H1 (cell line): ENCODE measurements around the gene ARHGEF28. TPM values are rescaled to one million over a fixed set of nuclear protein-coding genes. Genes with fewer than 3 reads are reported as not detected.

Experiments used
- CTCF ChIA-PET: fragments of 300-600 bp; sonication (Branson Sonifier 250); formaldehyde crosslinking; loops from one replicate; lab custom pipeline; 2021; ENCODE audit not compliant: partially characterized antibody; lab: Charles Lee
- POLR2A ChIA-PET: fragments of 300-600 bp; sonication (Branson Sonifier 250); formaldehyde crosslinking; loops from one replicate; lab custom pipeline; 2021; ENCODE audit warnings: inconsistent platforms; ENCODE audit not compliant: partially characterized antibody; lab: Charles Lee
- DNase-seq, 2 experiments: peaks; one replicate each; pipeline versions ENCODE4 v3.0.0 to v3.0.0-alpha.2; 2010 to 2022; ENCODE audit warnings: low spot score in 2 of 2, low read depth in 1 of 2, mixed read lengths in 1 of 2
- FAIRE-seq: peaks from 2 replicates; lab custom pipeline; 2011; peaks lifted over from hg19 to GRCh38; lab: Jason Lieb, UNC
- H2AFZ ChIP-seq: 2 replicates; pipeline ENCODE4 v1.8.1; 2012; ENCODE audit warnings: low read length, inconsistent platforms
- H2AK5ac ChIP-seq: 2 replicates; pipeline ENCODE4 v1.6.1; 2013; ENCODE audit warnings: low read depth, low read length
- H2BK120ac ChIP-seq: replicated peaks from 2 replicates; pipeline ENCODE3; 2013; ENCODE audit warnings: low read depth, low read length, inconsistent platforms
- H2BK12ac ChIP-seq: 2 replicates; pipeline ENCODE4 v1.6.1; 2013; ENCODE audit warnings: low read depth, low read length
- H2BK15ac ChIP-seq: 2 replicates; pipeline ENCODE4 v1.6.1; 2013; ENCODE audit warnings: low read length
- H2BK20ac ChIP-seq: 2 replicates; pipeline ENCODE4 v1.6.1; 2013; ENCODE audit warnings: low read length
- H2BK5ac ChIP-seq: 2 replicates; pipeline ENCODE4 v1.6.1; 2013; ENCODE audit warnings: low read depth, low read length
- H3K14ac ChIP-seq: 2 replicates; pipeline ENCODE4 v1.6.1; 2013; ENCODE audit warnings: inconsistent platforms; ENCODE audit not compliant: insufficient read length
- H3K18ac ChIP-seq: 2 replicates; pipeline ENCODE4 v1.6.1; 2013; ENCODE audit warnings: low read length; ENCODE audit errors: extremely low read depth
- H3K23ac ChIP-seq: 2 replicates; pipeline ENCODE4 v1.6.1; 2013; ENCODE audit warnings: inconsistent platforms; ENCODE audit not compliant: insufficient read length
- H3K23me2 ChIP-seq: 2 replicates; pipeline ENCODE4 v1.6.1; 2013; ENCODE audit warnings: low read depth, low read length
- H3K27ac ChIP-seq: 2 replicates; pipeline ENCODE4 v1.6.1; 2011; ENCODE audit warnings: low read depth, low read length, inconsistent platforms
- H3K27me3 ChIP-seq, 4 experiments: replicated peaks in 1 of 4; 1 replicate in 1 of 4; 2 replicates in 3 of 4; pipeline versions ENCODE4 v1.6.1 to v1.8.1; 2011 to 2013; ENCODE audit warnings: low read length in 3 of 4, mild to moderate bottlenecking in 3 of 4, inconsistent platforms in 2 of 4, mixed read lengths in 2 of 4, moderate library complexity in 1 of 4; ENCODE audit not compliant: control insufficient read depth in 3 of 4, insufficient read depth in 3 of 4; ENCODE audit errors: extremely low read depth in 1 of 4
- H3K36me3 ChIP-seq, 4 experiments: 2 replicates each; pipeline versions ENCODE4 v1.6.1 to v1.8.1; 2011 to 2013; ENCODE audit warnings: mild to moderate bottlenecking in 4 of 4, low read length in 3 of 4, moderate library complexity in 2 of 4, control low read depth in 1 of 4, inconsistent platforms in 1 of 4; ENCODE audit not compliant: insufficient read depth in 4 of 4, control insufficient read depth in 2 of 4
- H3K4ac ChIP-seq: replicated peaks from 2 replicates; pipeline ENCODE3; 2013; ENCODE audit warnings: low read length, low read depth, mixed read lengths, inconsistent platforms; ENCODE audit not compliant: insufficient read length
- H3K4me1 ChIP-seq, 4 experiments: replicated peaks in 1 of 4; 1 replicate in 1 of 4; 2 replicates in 3 of 4; pipeline versions ENCODE4 v1.6.1 to v1.8.1; 2011 to 2013; ENCODE audit warnings: low read length in 3 of 4, inconsistent platforms in 2 of 4, mixed read lengths in 1 of 4; ENCODE audit not compliant: insufficient read depth in 4 of 4, control insufficient read depth in 3 of 4
- H3K4me2 ChIP-seq, 2 experiments: 2 replicates each; pipeline versions ENCODE4 v1.6.1 to v1.8.1; 2011 to 2013; ENCODE audit warnings: low read depth in 2 of 2, low read length in 2 of 2, control low read depth in 1 of 2, inconsistent platforms in 1 of 2, mild to moderate bottlenecking in 1 of 2; ENCODE audit not compliant: insufficient read depth in 1 of 2
- H3K4me3 ChIP-seq, 4 experiments: fragments of 200-600, 300-600 bp in 1 of 4; sonication (generic), shearing (Covaris generic), sonication (Bioruptor Twin) in 1 of 4; 2 replicates each; pipeline versions ENCODE4 v1.5.1 to v1.8.1; 2011 to 2016; ENCODE audit warnings: low read length in 4 of 4, low read depth in 3 of 4, control low read depth in 2 of 4, inconsistent platforms in 2 of 4, mild to moderate bottlenecking in 2 of 4, mixed read lengths in 1 of 4, moderate library complexity in 1 of 4; ENCODE audit not compliant: insufficient read depth in 2 of 4; ENCODE audit errors: extremely low read depth in 1 of 4
- H3K56ac ChIP-seq: replicated peaks from 2 replicates; pipeline ENCODE3; 2013; ENCODE audit warnings: low read depth, mild to moderate bottlenecking, mixed read lengths, low read length, inconsistent platforms; ENCODE audit not compliant: insufficient read length
- H3K79me1 ChIP-seq: 2 replicates; pipeline ENCODE4 v1.6.1; 2013; ENCODE audit warnings: low read depth, low read length, control low read depth
- H3K79me2 ChIP-seq, 2 experiments: 2 replicates each; pipeline versions ENCODE4 v1.6.1 to v1.8.1; 2012 to 2013; ENCODE audit warnings: low read length in 2 of 2, mild to moderate bottlenecking in 2 of 2, inconsistent platforms in 1 of 2; ENCODE audit not compliant: insufficient read depth in 2 of 2, control insufficient read depth in 1 of 2
- H3K9ac ChIP-seq, 4 experiments: replicated peaks in 1 of 4; 1 replicate in 1 of 4; 2 replicates in 3 of 4; pipeline versions ENCODE4 v1.6.1 to v1.8.1; 2011 to 2013; ENCODE audit warnings: low read depth in 3 of 4, low read length in 3 of 4, control low read depth in 2 of 4, mild to moderate bottlenecking in 2 of 4, moderate library complexity in 2 of 4, inconsistent platforms in 1 of 4; ENCODE audit errors: extremely low read depth in 1 of 4
- H3K9me3 ChIP-seq, 2 experiments: 2 replicates each; pipeline versions ENCODE4 v1.6.1 to v1.8.1; 2012 to 2013; ENCODE audit warnings: mild to moderate bottlenecking in 2 of 2, moderate library complexity in 2 of 2, control low read depth in 1 of 2, inconsistent platforms in 1 of 2, low read depth in 1 of 2, low read length in 1 of 2, mixed read lengths in 1 of 2; ENCODE audit not compliant: insufficient read depth in 2 of 2
- H4K20me1 ChIP-seq, 2 experiments: replicated peaks in 1 of 2; 2 replicates each; pipeline versions ENCODE3 to v1.8.1; 2011 to 2013; ENCODE audit warnings: inconsistent platforms in 2 of 2, low read length in 2 of 2, mild to moderate bottlenecking in 1 of 2; ENCODE audit not compliant: insufficient read depth in 2 of 2, control insufficient read depth in 1 of 2
- H4K5ac ChIP-seq: 2 replicates; pipeline ENCODE4 v1.6.1; 2013; ENCODE audit warnings: low read length, low read depth, mixed read lengths, inconsistent platforms; ENCODE audit not compliant: insufficient read length
- H4K8ac ChIP-seq: 2 replicates; pipeline ENCODE4 v1.8.0; 2013; ENCODE audit warnings: mild to moderate bottlenecking, moderate library complexity, low read length, inconsistent platforms; ENCODE audit not compliant: insufficient read depth; ENCODE audit errors: extremely low read depth
- H4K91ac ChIP-seq: replicated peaks from 2 replicates; pipeline ENCODE3; 2013; ENCODE audit warnings: low read length, mixed read lengths, inconsistent platforms; ENCODE audit not compliant: insufficient read length
- MAFK ChIP-seq: IDR thresholded peaks from 2 replicates; pipeline ENCODE4 v1.6.1; 2012; ENCODE audit warnings: low read depth, mild to moderate bottlenecking, improper control_type of control experiment, low read length
- SIN3A ChIP-seq, 2 experiments: IDR thresholded peaks in 1 of 2; conservative IDR thresholded peaks in 1 of 2; 2 replicates each; pipeline ENCODE4 v1.6.1; 2011 to 2012; ENCODE audit warnings: low read length in 2 of 2, improper control_type of control experiment in 1 of 2, low read depth in 1 of 2, mild to moderate bottlenecking in 1 of 2
- TBP ChIP-seq: IDR thresholded peaks from 2 replicates; pipeline ENCODE4 v1.6.1; 2011; ENCODE audit warnings: low read depth, low read length, improper control_type of control experiment
- WGBS, 2 experiments: shearing (Covaris generic) in 1 of 2; methylation state at CpG; one replicate each; pipeline versions ENCODE4 v1.1.6 to v1.1.7; 2013 to 2015; ENCODE audit warnings: low lambda C conversion rate in 2 of 2, mixed read lengths in 2 of 2, inconsistent platforms in 1 of 2, low coverage in 1 of 2, missing lambda C conversion rate in 1 of 2; ENCODE audit not compliant: insufficient replicate concordance in 2 of 2, insufficient coverage in 1 of 2, insufficient read length in 1 of 2; ENCODE audit errors: extremely low coverage in 1 of 2, missing lambda C conversion rate in 1 of 2; 5-methylcytosine and 5-hydroxymethylcytosine counted together
- polyA plus RNA-seq, 7 experiments: library from polyadenylated mRNA; depleted of rRNA in 3 of 7; stranded (reverse) in 5 of 7; unstranded in 2 of 7; fragments of >200 nt in 5 of 7; fragments of 200-250 nt in 2 of 7; gene quantifications; 1 replicate in 5 of 7; 2 replicates in 1 of 7; 4 replicates in 1 of 7; pipeline versions ENCODE4 v1.2.1 to v1.2.3, GENCODE V29; 2011 to 2013; ENCODE audit warnings: missing spikeins in 2 of 7, mixed read lengths in 2 of 7
- total RNA-seq: library from RNA; stranded (reverse); fragmentation: NEBNext Ultra II Directional; extraction: Animal tissue kit (Norgen Biotek cat#: 25700); gene quantifications from 2 replicates; pipeline ENCODE4 v1.2.1, GENCODE V29; 2021

The ARHGEF28 gene
- total and polyA plus RNA-seq, 2 of the 8 experiments (the other 6 are each of a cell fraction or from before 2014, with no cell fraction given): 0.33 to 1.0 TPM

DNA sequence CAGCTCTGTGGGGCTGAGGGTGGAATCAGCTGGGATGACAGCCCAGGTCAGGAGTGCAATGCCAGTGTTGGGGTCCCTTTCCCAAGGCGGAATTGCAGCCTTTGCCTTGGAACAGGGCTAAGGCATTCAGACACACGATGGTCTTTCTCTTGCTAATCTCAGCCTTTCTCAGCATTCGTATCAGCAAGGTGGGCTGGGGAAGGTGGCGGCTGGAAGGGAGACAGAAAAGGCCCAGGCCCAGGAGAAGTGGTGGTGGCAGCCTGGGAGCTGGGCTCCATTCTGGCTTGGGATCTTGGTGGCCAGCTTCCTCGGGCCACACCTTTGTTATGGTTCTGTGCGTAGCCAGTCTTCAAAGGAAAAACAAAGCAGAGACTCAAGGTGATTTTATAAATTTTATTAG is 1.1 kb upstream of the ARHGEF28 start:
- no peak for DNase-seq
- Histone ChIP-seq H3K9ac (no peak overlapping the region), H3K18ac (no peak overlapping the region), H2BK15ac (no peak overlapping the region), H4K5ac (no peak overlapping the region), H2AK5ac (no peak overlapping the region), H3K4me3 (no peak overlapping the region), H3K4me1 (peaks cover 0 to 11% (median 1%) of the 10 kb centered on the region in 4 experiments; a peak in 2 of 7 replicates), H3K79me1 (no peaks in the 10 kb centered on the region), H3K36me3 (no peaks in the 10 kb centered on the region), H4K20me1 (no peaks in the 10 kb centered on the region), H3K9me3 (no peaks in the 10 kb centered on the region), H2BK12ac (no peak overlapping the region), H4K91ac (no peak overlapping the region), H3K4ac (no peak overlapping the region), H3K27ac (no peak overlapping the region), H3K23me2 (peaks cover 6% of the 10 kb centered on the region; the same call in 1 of the 2 replicates), H3K4me2 (peak overlapping the region in 1 of 2 experiments; percentile 85; a peak in 1 of 4 replicates), H3K79me2 (no peaks in the 10 kb centered on the region), H4K8ac (no peak overlapping the region; the same call in 1 of the 2 replicates), H3K56ac (no peak overlapping the region), H3K27me3 (peaks cover 8 to 20% (median 14%) of the 10 kb centered on the region in 4 experiments), H3K14ac (no peak overlapping the region), H2BK20ac (no peak overlapping the region), H3K23ac (no peak overlapping the region), H2AFZ (no peak overlapping the region), H2BK120ac (no peak overlapping the region), H2BK5ac (no peak overlapping the region)
- POLR2A ChIA-PET: no interaction called here
- CTCF ChIA-PET: interaction anchor here (0.9 to 5.5 kb wide), 3 partner anchors 12 to 168 kb away, joined by 3 to 24 read pairs (median 3); no protein-coding TSS in a partner anchor
- 0 out of 4 replicates have a peak, but pooled peaks of 1 of the 2 experiments have one; percentile 39 for TF ChIP-seq SIN3A (conservative IDR thresholded peaks at IDR 0.05 in 1 of 2, IDR thresholded peaks at IDR 0.05 in 1 of 2; ENCODE audit: low read depth in 1 of 2, low read length in 2 of 2)
- TF ChIP-seq MAFK: no peak
- TF ChIP-seq TBP: 0 out of 2 replicates have a peak, but pooled peaks have one; percentile 23
- FAIRE-seq: no peak
- 31% methylated on average over 6 of the region's 6 CpGs; no CpG with 5 or more reads in 1 of the 2 experiments for WGBS, 2 experiments
